ENCODE data around the gene MKNK1. TPM values are rescaled to one million over a fixed set of nuclear protein-coding genes. Genes with fewer than 3 reads are reported as not detected.

The MKNK1 gene
- total RNA-seq, 1 donor from 2014 or later: 61.1 TPM

DNA sequence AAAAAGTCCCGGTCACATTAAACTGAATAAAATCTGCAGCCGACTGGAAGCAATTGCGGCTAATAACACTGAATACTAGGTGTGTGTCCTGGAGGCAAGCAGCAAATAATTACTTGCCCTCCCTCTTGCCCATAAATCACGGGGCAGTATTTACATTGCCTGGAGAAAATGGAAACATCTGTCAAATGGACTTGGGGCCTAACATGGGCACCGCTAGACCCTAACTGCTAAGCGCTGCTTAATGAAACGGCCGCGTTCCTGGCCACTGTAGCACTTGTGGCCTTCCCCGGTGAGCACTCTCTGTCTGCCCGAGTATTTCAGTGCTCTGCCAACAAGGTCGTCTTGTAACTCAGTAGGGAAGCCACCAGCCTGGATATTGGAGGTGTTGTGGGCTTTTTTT is 28.8 kb downstream of the MKNK1 start:
- TF ChIP-seq, protein P1, sequence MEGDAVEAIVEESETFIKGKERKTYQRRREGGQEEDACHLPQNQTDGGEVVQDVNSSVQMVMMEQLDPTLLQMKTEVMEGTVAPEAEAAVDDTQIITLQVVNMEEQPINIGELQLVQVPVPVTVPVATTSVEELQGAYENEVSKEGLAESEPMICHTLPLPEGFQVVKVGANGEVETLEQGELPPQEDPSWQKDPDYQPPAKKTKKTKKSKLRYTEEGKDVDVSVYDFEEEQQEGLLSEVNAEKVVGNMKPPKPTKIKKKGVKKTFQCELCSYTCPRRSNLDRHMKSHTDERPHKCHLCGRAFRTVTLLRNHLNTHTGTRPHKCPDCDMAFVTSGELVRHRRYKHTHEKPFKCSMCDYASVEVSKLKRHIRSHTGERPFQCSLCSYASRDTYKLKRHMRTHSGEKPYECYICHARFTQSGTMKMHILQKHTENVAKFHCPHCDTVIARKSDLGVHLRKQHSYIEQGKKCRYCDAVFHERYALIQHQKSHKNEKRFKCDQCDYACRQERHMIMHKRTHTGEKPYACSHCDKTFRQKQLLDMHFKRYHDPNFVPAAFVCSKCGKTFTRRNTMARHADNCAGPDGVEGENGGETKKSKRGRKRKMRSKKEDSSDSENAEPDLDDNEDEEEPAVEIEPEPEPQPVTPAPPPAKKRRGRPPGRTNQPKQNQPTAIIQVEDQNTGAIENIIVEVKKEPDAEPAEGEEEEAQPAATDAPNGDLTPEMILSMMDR (IDR thresholded peaks at IDR 0.05): no peak
- no peak overlapping the region for H3K4me3 ChIP-seq
- peaks cover 74% of the 10 kb centered on the region for H3K36me3 ChIP-seq
- no peaks in the 10 kb centered on the region for H3K4me1 ChIP-seq
- DNase-seq: no peak
- H3K27me3 ChIP-seq: no peaks in the 10 kb centered on the region
- H3K27ac ChIP-seq: no peak overlapping the region
- ATAC-seq: no peak
- H3K9me3 ChIP-seq: no peaks in the 10 kb centered on the region
- intact Hi-C loops (cut with DNase I): no loop called here

DNA sequence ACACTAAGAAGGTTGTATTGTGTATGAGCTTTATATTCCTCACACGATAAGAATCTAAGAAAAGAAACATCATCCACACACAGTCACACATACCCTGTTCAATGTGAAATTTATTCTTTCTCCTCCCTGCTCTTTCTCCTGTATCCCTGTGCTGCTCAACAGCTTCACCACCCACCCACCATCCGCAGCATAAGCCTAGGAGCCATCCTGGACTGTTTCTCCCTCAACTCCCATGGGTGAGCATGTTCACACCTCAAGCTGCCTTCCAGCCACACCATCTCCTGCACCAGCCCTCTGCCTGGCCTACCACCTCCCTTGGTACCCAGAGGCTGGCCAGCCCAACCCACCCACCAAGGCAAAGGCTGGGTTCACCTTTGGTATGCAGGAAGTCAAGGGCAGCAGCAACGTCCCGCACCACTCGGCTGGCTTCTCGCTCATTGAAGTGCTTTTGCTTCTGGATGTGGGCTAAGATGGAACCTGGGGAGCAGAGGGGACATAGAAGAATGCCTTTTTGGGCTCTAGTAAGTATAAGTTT is 32.3 kb downstream of the MKNK1 start:
- Histone ChIP-seq H3K9me3 (no peaks in the 10 kb centered on the region), H3K27ac (no peak overlapping the region), H3K4me3 (no peak overlapping the region), H3K36me3 (peaks cover 58% of the 10 kb centered on the region), H3K27me3 (no peaks in the 10 kb centered on the region), H3K4me1 (no peaks in the 10 kb centered on the region)
- intact Hi-C loops (cut with DNase I): no loop called here
- DNase-seq (no peak), ATAC-seq (no peak)
- TF ChIP-seq, protein P1 (IDR thresholded peaks at IDR 0.05): no peak

DNA sequence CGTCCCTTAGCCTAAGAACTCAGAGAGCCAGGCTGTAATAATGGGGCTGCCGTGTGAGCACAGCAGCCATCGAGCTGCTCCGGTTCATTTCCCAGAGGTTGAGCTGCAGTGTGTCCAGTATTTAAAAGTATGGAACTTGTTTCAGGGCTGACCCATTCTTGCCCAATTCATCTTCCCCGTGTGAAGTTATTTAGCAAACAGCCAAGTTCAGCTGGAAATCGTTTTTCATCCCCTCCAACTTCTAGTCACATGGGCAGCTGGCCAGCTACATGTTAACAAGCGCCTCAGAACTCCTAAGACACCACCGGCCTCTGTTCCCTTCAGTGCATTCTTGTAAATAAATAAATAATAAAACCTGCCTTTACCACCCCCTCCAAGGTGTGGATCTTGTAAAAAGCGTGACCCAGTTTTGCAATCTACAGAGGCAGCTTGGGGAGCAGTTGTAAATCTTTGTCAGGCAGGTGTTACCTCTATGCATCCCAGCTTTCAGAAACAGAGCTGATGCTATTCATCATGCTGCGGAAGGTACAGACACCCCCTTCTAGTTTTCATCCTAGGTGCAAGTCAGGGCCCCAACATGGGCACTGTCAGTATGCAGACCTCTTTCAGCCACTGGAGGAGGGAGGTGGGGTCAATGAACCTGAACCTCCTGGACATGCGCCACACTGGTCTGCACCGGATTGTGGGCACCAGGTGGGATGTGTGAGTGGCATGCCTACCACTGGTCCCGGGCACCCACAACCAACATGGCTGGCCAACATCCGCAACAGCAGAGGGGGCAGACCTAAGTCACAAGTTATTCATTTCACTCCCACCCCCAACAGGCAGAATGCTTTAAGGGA is 34.0 kb downstream of the MKNK1 start:
- no peaks in the 10 kb centered on the region for H3K9me3 ChIP-seq
- no peak overlapping the region for H3K27ac ChIP-seq
- ATAC-seq (peak; percentile 25), DNase-seq (no peak)
- no peak overlapping the region for H3K4me3 ChIP-seq
- no peaks in the 10 kb centered on the region for H3K4me1 ChIP-seq
- no peaks in the 10 kb centered on the region for H3K27me3 ChIP-seq
- TF ChIP-seq, protein P1 (IDR thresholded peaks at IDR 0.05): no peak
- peaks cover 58% of the 10 kb centered on the region for H3K36me3 ChIP-seq
- intact Hi-C loops (cut with DNase I): no loop called here

DNA sequence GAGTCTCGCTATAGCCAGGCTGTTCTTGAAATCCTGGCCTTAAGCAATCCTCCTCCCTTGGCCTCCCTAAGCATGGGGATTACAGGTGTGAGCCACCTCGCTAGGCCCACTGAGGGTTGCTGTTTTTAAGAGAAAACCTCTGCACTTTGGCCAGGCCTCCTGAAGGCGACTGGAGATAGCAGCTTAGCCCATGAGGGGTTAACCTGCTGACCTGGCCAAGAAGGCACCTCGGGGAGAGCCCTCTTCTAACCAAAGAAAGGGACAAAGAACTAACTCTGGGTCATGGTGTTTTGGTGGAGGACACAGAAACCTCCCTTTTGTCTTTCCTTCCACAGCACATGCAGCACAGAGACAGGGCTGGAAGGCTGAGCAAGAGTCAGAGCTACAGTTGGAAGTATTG is 35.0 kb downstream of the MKNK1 start:
- no peaks in the 10 kb centered on the region for H3K9me3 ChIP-seq
- H3K36me3 ChIP-seq: peaks cover 58% of the 10 kb centered on the region
- ATAC-seq (no peak), DNase-seq (no peak)
- H3K27me3 ChIP-seq: no peaks in the 10 kb centered on the region
- no peaks in the 10 kb centered on the region for H3K4me1 ChIP-seq
- intact Hi-C loops (cut with DNase I): no loop called here
- no peak overlapping the region for H3K27ac ChIP-seq
- TF ChIP-seq, protein P1 (IDR thresholded peaks at IDR 0.05): no peak
- no peak overlapping the region for H3K4me3 ChIP-seq

DNA sequence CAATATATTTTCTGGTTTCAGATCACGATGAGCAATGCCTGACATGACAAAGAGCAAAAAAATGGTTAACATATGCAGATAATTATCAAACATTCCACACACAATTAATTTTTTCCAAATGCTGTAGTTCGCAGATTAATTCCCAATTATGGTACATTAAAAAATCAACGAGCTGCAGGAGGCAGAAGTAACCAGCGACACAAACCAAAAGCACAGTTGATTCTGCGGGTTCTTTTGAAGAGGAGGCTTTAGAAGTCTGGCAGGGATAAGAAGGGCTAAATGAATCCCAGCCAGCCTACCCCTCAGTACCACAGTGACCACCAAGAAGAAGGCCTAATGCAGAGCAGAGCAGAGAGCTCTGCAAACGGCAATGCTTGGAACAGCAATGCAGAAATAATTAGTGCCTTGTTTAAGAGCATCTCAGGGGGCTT is 35.6 kb downstream of the MKNK1 start:
- no peaks in the 10 kb centered on the region for H3K4me1 ChIP-seq

More for the DNA sequence above, 35.6 kb downstream of the MKNK1 start:
- Histone ChIP-seq H3K27me3 (no peaks in the 10 kb centered on the region), H3K9me3 (no peaks in the 10 kb centered on the region), H3K27ac (no peak overlapping the region), H3K36me3 (peaks cover 61% of the 10 kb centered on the region), H3K4me3 (no peak overlapping the region)
- no peak for ATAC-seq
- DNase-seq: no peak
- intact Hi-C loops (cut with DNase I): no loop called here
- TF ChIP-seq, protein P1 (IDR thresholded peaks at IDR 0.05): no peak
